Measurements from ENCODE around the gene SFPQ. TPM values are rescaled to one million over a fixed set of nuclear protein-coding genes. Genes with fewer than 3 reads are reported as not detected.

Gene SFPQ, protein sequence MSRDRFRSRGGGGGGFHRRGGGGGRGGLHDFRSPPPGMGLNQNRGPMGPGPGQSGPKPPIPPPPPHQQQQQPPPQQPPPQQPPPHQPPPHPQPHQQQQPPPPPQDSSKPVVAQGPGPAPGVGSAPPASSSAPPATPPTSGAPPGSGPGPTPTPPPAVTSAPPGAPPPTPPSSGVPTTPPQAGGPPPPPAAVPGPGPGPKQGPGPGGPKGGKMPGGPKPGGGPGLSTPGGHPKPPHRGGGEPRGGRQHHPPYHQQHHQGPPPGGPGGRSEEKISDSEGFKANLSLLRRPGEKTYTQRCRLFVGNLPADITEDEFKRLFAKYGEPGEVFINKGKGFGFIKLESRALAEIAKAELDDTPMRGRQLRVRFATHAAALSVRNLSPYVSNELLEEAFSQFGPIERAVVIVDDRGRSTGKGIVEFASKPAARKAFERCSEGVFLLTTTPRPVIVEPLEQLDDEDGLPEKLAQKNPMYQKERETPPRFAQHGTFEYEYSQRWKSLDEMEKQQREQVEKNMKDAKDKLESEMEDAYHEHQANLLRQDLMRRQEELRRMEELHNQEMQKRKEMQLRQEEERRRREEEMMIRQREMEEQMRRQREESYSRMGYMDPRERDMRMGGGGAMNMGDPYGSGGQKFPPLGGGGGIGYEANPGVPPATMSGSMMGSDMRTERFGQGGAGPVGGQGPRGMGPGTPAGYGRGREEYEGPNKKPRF
- 138 and 182 TPM in 2 replicates for total RNA-seq

GRCh38 chr1:35192853-35193664 lies at the start of gene SFPQ:
TSS of gene SFPQ (minus strand) at chr1:35193145. CDS start at chr1:35193049, 96 bp downstream.

Other genes starting within 250 kb of the SFPQ start
- gene TMEM35B, start 207.8 kb downstream of the SFPQ start, total RNA-seq, result 29.7 and 62.1 TPM in 2 replicates
- 6.2 and 16.4 TPM in 2 replicates for gene ZMYM6, start 161.2 kb downstream of the SFPQ start, total RNA-seq
- 11.1 and 18.4 TPM in 2 replicates for gene ZMYM1, start 113.8 kb downstream of the SFPQ start, total RNA-seq
- 26.9 and 30.7 TPM in 2 replicates for gene ZMYM4, start 75.6 kb upstream of the SFPQ start, total RNA-seq